GM12878 (cell line): ENCODE results near the gene REV3L. TPM values are rescaled to one million over a fixed set of nuclear protein-coding genes. Genes with fewer than 3 reads are reported as not detected.

Source experiments
- BCL11A ChIP-seq: IDR thresholded peaks from 2 replicates; pipeline ENCODE4 v1.6.1; 2011; ENCODE audit warnings: low read depth, low read length
- CBX5 ChIP-seq: sonication (generic); IDR thresholded peaks from 2 replicates; pipeline ENCODE4 v1.6.1; 2016; ENCODE audit warnings: low read depth, moderate library complexity, mild to moderate bottlenecking, inconsistent platforms
- CEBPZ ChIP-seq: fragments of 150-350 bp; IDR thresholded peaks from 2 replicates; pipeline ENCODE4 v1.6.1; 2016; ENCODE audit warnings: low read depth, low read length
- FOXM1 ChIP-seq: IDR thresholded peaks from 2 replicates; pipeline ENCODE4 v1.6.1; 2012; ENCODE audit warnings: low read depth, mild to moderate bottlenecking, inconsistent platforms, low read length, moderate library complexity
- RFX5 ChIP-seq: IDR thresholded peaks from 2 replicates; pipeline ENCODE4 v1.6.1; 2011; ENCODE audit warnings: low read depth, low read length, improper control_type of control experiment
- RUNX3 ChIP-seq: IDR thresholded peaks from 2 replicates; pipeline ENCODE4 v1.6.1; 2012; ENCODE audit warnings: low read length, inconsistent platforms
- TCF3 ChIP-seq: IDR thresholded peaks from 2 replicates; pipeline ENCODE4 v1.6.1; 2012; ENCODE audit warnings: low read depth, mild to moderate bottlenecking, low read length, borderline replicate concordance; ENCODE audit not compliant: insufficient read depth
- ZBTB33 ChIP-seq: fragments of 450-650 bp; IDR thresholded peaks from 2 replicates; pipeline ENCODE4 v1.6.1; 2017; ENCODE audit warnings: mild to moderate bottlenecking
- polyA plus RNA-seq, 11 experiments: library from polyadenylated mRNA; depleted of rRNA in 4 of 11; unstranded in 6 of 11; stranded (reverse) in 5 of 11; fragments of >200 nt; fragmentation: Nextera tagmentation in 4 of 11; fragmentation: Illumina TruSeq in 1 of 11; extraction: Ambion mirVana in 4 of 11; extraction: Trizol in 1 of 11; gene quantifications; 1 replicate in 1 of 11; 2 replicates in 10 of 11; pipeline versions ENCODE4 v1.2.1 to v1.2.3, GENCODE V29; 2011 to 2016; ENCODE audit warnings: inconsistent platforms in 2 of 11, missing spikeins in 2 of 11, low read depth in 1 of 11
- total RNA-seq, 4 experiments: library from RNA; depleted of rRNA in 3 of 4; stranded (reverse); fragments of >200 nt in 3 of 4; fragmentation: Illumina TruSeq in 1 of 4; extraction: Trizol in 1 of 4; gene quantifications; 2 replicates each; pipeline versions ENCODE4 v1.2.1 to v1.2.3, GENCODE V29; 2013 to 2021

The REV3L gene
- total and polyA plus RNA-seq, 10 of the 15 experiments (the other 5 are each of a cell fraction or from before 2014, with no cell fraction given) = 7.6 to 33.6 (median 21.5) TPM

- TF ChIP-seq ZBTB33 = no peak
- peak; percentile 61; the same call in 1 of the 2 replicates for TF ChIP-seq TCF3
- peak; percentile 40; the same call in 1 of the 2 replicates for TF ChIP-seq RFX5
- no peak for TF ChIP-seq CEBPZ
- no peak for TF ChIP-seq BCL11A
- TF ChIP-seq FOXM1 = no peak; the same call in 1 of the 2 replicates
- peak; percentile 86; the same call in 1 of the 2 replicates for TF ChIP-seq CBX5
- peak; percentile 59 for TF ChIP-seq RUNX3
Measured at GRCh38 chr6:111482959-111483735, at the start of gene REV3L (continued).
